Activated T-helper 1 cell treated with Interleukin-2 at 50 U/mL for 16 hours (primary cell): ENCODE results near the gene TRIOBP.

Source experiments
- DNase-seq: peaks from one replicate; pipeline ENCODE4 v3.0.0-alpha.2; 2020; ENCODE audit warnings: low read depth

Gene TRIOBP

DNA sequence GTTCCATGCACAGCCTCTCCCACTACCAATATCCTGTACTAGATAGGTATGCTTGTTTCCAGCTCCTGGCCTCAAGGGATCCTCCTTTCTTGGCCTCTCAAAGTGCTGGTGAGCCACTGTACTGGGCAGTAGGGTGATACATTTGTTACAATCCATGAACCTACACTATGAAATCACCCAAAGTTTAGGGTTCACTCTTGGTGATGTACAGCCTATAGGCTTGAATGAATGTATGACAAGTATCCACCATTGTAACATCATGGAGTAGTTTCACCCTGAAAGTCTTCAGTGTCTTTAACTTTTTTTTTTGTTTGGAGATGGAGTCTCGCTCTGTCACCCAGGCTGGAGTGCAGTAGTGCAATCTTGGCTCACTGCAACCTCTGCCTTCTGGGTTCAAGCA, 31.8 kb downstream of the TRIOBP start:
- no peak for DNase-seq

DNA sequence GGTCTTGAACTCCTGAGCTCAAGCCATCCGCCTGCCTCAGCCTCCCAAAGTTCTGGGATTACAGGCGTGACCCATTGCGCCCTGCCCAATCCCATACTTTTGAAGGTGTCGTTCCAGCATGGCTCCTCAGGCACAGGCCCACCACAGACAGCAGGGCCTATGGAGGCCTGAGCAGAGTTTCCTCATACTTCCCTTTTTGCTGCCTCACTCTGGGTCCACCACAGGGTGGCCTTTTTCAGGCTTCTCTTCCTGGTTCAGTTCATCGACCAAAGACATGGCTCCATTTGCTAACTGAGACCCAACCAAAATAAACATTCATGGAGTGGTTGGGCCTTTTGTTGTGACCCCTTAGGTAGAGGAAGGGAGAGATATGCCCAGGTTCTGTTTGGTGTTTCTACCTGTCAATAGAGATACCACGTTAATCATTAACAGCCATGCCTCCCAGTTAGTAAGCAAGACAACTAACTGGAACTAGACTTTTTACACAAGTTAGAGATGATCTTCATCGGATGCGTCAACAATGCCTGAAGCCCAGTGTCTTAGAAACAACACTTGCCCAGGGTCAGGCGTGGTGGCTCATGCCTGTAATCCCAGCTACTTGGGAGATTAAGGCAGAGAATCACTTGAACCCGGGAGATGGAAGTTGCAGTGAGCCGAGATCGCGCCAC, 35.1 kb downstream of the TRIOBP start:
- DNase-seq = no peak

DNA sequence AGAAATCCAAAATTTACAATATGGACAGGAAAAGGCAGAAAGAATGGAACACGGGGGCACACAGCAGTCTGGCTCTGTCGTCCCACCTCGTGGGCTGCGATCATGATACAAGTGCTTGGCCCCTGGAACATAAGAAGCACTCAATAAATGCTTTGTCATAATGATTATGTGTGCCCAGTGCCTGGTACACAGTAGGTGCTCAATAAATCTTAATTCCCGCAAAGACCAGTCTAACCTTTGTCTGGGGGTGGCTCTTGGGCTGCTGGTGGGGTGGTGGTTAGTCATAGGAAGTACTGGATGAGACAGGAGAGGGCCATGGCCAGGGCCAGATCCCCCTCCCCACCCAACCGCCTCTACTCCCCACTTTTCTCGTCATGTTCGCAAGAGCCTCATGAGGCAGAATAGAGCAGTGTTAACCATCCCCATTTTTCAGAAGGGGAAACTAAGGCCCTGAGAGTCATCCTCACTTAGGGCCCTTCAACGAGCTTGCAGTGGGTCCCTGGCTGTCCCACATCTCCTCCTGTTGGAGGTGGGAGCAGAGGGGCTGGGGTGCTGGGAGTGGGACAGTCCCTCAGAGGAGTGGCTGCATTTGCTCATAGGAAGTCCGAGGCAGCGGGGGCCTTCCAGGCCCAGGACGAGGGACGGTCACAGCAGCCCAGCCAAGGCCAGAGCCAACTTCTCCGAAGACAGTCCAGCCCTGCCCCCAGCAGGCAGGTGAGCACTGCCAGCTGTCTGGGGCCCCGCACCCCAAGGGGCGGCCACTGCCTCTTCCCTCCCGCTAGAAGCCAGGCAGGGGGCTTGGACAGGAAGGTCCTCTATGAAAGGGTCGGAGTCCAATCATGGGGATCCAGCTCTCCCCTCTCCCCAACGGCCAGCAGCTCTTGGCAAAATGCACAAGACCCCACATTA, 36.1 kb downstream of the TRIOBP start:
- DNase-seq = no peak

DNA sequence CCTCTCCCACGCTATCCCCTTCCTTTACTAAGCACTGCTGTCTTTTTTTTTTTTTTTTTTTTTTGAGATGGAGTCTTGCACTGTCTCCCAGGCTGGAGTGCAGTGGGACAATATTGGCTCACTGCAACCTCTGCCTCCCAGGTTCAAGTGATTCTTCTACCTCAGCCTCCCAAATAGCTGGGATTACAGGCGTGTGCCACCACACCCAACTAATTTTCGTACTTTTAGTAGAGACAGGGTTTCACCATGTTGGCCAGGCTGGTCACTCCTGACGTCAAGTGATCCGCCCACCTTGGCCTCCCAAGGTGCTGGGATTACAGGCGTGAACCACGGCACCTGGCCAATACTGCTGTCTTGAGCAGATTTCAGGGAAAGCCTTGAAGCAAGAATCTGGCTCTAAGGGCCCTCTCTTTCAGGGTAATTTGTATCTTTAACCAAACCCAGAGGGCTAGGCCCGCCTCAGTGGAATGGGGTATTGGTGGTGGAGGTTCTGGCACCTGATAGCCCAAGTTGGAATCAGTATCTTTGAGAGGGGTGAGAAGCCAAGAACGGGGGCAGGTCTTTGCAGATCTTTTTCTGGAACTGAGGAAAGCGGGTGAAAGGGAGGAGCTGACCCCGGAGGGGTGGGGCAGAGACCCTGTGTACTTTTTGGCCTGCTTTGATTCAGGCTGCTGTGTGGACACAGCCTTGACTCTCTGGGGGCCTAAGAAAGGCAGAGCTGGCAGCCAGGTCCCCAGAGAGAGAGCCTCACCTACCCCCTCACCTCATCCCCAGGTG, 37.0 kb downstream of the TRIOBP start:
- no peak for DNase-seq

DNA sequence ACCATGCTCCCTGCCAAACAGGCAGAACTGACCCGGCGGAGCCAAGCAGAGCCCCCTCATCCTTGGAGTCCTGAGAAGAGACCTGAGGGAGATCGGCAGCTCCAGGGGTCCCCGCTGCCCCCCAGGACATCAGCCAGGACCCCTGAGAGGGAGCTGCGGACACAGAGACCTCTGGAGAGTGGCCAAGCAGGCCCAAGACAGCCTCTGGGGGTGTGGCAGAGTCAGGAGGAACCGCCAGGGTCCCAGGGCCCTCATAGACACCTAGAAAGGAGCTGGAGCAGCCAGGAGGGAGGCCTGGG, 37.5 kb downstream of the TRIOBP start:
- no peak for DNase-seq

DNA sequence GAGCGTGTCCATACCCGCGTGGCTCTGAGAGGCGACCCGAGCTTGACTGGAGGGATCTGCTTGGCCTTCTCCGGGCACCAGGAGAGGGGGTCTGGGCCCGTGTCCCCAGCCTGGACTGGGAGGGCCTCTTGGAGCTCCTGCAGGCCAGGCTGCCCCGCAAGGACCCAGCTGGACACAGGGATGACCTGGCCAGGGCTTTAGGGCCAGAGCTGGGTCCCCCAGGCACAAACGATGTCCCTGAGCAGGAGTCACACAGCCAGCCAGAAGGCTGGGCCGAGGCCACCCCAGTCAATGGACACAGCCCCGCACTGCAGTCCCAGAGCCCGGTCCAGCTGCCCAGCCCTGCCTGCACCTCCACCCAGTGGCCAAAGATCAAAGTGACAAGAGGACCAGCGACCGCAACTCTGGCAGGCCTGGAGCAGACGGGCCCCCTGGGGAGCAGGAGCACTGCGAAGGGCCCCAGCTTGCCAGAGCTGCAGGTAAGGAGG, 38.2 kb downstream of the TRIOBP start:
- no peak for DNase-seq

DNA sequence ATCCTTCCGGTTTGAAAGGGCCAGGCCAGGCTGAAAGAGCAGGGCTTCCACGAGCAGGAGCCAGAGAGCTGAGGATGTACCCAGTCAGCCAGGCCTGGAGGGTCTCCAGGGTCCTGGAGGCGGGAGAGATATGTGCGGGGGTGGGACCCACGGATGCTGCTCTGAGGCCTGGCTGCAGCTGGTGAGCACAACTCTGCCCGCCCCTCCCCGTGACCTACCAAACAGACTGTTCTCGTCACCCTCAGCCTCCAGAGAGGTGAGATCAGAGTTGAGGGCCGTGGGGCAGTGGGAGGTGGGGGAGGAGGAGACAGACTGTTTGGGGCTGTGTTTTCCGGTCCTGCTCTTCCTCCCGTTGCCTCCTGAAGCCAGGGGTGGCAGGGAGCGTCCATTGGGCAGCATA, 42.2 kb downstream of the TRIOBP start:
- DNase-seq = no peak

DNA sequence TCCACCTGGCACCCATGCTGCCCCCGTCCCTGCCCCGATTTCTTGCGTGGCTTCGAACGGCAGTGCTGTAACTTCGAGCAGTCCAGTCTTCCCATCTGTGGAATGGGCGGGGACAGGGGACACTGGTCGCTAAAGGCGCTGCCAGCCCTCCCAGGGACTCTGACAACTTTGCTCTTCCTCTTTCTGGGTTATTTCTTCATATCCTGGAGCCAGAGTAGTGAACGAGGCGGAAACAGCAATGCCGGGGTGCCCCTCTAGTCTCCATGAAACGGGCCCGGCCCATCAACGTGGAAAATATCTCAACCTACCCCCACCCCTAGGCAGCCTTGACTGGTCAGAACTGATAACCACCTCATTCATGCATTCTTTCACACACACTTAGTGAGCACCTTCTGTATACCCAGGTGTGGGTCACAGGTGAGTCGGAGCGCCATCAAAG, 42.8 kb downstream of the TRIOBP start:
- DNase-seq = no peak

DNA sequence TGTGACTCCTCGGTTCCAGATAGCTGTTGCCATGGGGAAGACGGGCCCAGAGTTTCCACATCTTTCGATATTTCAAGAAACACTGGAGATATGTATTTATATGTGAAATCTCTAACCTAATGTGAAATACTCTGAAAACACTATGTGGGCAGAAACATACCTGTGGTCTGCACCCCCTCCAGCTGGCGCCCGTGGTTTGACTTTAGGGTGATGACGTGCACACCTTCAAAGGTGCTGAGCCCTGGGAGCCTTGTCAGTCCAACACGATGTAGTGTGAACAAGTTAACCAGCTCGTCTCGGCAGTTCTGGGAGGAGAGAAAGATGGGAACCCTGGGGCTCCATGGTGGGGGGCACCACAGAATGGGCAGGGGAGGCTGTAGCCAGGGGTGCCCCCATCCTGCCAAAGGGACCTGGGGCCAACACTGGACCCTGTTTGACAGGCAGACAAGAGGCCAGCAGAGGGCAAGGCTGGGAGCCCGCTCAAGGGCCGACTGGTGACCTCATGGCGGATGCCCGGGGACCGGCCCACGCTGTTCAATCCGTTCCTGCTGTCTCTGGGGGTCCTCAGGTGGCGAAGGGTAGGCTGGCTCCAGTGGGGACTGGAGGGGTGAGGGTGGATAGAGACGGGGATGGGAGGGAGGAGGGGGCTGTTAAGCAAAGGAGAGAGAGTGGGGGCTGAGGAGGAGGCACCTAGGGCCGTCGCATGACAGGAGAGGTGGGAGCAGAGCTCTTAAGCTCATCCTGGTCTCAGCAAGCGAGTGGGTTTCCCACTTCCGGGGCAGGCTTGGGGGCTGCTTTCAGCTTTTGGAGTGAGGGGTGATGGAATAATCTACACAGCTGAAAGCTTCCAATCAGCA, 43.8 kb downstream of the TRIOBP start:
- no peak for DNase-seq

DNA sequence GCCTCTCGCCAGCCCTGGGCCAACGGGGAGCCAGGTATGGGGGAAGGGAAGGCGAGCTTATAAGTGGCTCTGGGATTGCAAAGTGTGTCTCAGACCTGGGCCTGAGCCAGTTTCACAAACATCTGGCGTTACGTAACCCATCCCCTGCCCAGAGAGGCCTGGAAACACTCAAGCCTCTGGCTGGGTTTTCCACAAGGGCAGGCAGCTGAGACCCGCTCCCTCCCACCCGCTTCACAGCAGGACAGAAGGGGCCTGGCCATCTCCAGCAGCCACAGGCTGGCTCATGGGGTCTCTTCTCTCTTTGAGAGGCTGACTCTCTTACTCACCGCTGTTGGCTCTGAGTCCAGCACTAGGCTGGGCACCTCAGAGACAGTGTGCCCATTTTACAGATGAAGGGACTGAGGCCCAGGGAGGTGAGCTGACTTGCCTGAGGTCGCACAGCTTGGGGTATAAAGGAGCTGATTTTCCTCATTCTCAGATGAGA, 44.5 kb downstream of the TRIOBP start:
- no peak for DNase-seq

DNA sequence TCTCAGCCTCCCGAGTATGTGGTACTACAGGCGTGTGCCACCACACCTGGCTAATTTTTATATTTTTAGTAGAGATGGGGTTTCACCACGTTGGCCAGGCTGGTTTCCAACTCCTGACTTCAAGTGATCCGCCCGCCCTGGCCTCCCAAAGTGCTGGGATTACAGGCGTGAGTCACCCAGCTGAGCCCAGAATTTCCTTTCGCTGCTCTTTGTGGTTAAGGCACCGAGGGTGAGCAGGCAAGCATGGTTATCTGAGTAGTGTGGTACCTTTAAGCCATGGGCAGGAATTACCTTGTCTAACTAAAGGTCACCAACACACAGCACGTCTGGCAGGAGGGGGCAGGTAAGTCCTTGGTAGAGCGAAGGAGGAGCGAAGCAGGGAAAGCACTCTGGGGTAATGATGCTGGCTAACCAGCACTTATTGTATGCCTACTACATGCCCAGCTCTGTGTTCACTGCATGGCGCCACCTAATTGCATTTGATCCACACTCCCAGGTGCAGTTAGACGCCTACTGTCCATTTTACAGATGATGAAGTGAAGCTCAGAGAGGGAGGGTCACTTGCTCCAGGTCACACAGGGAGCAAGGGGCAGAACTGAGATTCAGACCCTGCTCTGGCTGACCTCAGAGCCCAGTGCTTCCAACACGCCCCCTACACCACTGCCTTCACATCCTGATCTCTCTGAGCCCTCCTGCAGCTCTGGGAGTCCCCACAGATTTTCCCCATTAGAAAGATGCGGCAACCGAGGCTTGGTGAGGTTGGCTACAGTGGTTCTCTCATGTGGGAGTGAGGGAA, 45.7 kb downstream of the TRIOBP start:
- no peak for DNase-seq

DNA sequence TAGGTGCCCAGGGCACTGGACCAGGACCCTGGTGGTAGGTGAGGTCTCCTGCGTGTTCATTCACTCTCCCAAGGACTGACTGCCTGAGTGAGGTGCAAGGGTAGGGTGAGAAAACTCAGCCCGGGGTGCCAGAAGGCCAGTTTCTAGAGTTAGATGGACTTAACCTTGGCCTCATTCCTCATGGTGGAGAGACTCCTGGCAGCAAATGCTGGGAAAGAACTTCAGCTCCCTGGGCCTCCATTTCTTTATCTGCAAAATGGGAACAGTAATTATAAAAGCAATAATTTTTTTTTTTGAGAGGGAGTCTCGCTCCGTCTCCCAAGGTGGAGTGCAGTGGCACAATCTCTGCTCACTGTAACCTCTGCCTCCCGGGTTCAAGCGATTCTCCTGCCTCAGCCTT, 47.7 kb downstream of the TRIOBP start:
- DNase-seq = no peak

DNA sequence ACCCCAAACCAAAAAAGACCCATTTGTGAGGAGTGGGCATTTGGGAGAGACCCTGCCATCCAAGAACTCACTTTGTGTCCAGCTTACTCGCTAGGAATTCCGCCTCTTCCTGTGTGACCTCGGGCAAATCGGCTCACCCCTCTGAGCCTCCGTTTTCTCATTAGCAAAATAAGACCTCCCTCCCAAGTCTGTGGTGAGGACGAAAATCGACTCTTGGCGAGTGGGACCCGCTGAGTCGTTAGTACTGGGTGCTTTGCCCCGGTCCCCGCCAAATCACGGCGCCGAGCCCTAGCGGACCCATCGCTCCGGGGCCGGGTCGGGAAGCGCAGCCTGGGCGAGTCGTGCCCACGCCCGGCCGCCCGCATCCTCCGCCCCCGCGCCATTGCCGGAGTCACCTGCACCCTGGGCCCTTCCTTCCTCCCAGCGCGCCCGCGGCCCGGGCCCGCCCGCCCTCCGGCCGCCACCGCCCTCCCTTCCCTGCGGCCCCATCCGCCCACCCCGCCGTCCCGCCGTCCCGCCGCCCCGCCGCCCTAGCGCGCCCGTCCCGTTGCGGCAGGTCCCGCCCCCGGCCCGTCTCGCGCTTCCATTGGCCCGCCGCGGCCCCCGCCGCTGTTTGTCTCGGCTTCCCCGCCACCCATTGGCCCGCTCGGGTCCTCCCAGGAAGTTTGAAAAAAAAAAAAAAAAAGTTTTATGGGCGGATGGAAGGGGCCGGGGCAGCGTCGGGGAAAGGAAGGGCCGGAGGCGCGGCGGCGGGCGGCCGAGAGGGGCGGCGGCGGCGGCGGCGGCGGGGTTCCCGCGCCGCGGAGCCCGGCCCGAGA, 48.9 kb downstream of the TRIOBP start:
- peak; percentile 82 for DNase-seq

DNA sequence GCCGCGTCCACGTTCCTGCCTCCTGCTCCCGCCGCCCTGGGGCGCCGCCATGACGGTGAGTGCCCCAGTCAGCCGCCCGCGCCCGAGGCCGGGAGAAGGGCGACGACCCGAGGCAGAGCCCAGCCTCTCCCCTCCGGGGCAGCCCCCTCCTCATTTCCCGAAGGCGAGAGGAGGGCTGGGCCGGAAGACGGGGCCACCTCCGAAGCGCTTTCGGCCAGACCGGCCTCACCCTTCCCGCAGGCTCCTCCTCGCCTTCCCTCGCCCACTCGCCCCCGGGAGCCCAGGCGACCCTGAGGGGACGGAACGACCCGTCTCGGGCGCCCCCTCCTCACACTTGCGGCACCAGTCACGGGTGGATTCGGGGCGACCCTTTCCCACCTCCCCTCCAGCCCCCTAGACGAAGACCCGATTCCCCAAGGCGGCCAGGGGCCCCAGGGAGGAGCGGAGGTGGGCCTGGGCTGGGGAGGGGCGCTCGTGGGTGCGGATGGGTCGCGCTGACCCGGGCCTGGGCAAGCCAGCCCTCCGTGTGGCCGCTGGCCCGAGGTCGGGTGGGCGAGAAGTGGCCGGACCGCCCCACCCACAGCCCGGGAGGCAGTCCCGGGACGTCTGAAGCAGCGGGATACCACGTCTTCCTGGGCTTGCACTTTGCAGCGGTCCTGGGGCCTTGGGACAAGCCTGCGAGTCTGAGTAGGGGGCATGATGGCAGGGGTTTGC, 49.7 kb downstream of the TRIOBP start:
- no peak for DNase-seq

DNA sequence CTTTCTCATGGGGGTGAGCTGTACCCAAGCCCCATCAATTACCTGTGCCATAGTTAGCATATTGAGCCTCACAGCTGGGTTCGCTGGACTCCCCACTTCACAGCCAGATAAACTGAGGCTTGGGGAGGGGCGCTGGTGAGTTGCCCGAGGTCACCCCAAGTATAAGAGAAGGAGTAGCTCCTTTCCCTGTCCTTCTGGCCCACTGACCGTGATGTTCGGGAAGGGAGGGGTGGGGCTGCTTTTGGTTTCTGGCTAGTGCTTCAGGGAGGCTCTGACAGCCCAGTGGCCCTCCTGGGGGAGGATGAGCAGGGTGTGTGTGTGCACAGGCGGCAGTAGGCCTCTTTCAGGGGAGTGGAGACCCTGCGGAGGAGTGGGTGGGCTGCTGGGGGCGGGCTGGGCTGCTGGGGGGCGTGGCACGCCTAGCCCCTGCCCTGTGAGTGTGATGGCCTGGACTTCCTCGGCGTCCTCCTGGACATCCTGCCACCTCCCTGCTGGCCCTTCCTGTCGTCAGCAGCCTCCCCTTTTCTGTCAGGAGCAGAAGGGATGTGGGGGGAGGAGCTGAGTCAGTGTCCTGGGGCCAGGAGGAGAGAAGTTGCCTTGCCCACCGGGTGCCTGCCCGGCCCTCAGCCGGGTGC, 50.3 kb downstream of the TRIOBP start:
- no peak for DNase-seq

DNA sequence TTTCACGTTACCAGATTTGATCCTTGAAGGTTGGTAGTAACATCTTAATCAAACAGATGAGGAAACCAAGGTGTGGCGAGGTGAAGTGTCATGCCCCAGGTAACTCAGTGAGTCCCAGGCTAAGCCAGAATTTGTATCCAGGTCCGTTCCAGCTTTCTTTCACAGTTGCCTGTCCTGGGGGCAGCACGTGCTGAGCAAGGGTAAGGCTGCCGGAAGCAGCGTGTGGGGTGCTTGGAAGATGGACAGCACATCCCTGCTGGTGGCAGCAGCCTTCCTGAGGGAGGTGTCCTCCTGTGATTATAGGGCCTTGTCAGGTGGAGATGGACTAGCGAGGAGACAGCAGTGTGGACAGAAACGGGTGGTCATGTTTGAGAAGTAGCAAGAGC, 50.9 kb downstream of the TRIOBP start:
- DNase-seq = no peak

DNA sequence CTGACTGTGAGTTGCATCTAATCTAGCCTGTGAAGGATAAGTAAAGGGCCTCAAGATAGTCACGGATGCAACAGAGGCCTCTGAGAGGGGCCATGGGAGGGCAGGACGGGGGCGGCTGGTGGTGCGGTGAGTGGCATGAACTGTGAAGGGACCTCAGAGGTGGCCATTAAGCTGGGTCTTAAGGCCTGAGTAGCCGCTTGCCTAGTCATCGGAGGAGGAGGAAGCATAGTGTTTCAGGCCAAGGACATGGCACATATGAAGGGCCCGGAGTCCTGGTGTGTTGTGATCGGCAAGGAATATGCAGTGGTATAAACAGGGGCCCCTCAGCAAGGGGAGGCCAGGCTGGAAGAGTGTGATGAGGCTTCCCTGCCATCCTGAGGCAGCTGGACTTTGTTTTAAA, 51.8 kb downstream of the TRIOBP start:
- DNase-seq = no peak

DNA sequence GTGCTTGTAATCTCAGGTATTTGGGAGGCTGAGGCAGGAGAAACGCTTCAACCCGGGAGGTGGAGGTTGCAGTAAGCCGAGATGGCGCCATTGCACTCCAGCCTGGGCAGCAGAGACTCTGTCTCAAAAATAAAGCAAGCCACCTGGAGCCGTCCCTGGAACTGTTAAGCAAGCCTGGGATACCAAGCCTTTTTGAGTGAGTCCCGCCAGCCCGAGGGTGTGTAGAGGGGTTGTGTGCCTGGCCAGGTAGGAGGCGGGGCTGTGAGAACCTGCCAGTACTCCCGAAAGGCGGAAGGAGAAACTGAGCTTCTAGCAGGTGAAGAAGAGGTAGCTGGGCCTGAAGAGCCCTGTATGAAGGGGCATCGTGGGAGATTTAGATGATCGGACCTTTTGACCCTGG, 52.4 kb downstream of the TRIOBP start:
- DNase-seq = no peak
